Neural cell (in vitro differentiated cells): ENCODE results near the gene PKHD1. TPM values are rescaled to one million over a fixed set of nuclear protein-coding genes. Genes with fewer than 3 reads are reported as not detected.

Source experiments
- H2AFZ ChIP-seq: fragments of 200-600, 300-800 bp; sonication (generic), shearing (Covaris generic); 2 replicates; pipeline ENCODE4 v1.6.0; 2014; ENCODE audit warnings: low read depth, mild to moderate bottlenecking, antibody characterized with exemption, low read length, moderate library complexity
- H3F3A ChIP-seq: fragments of 200-600 bp; shearing (Covaris generic); 2 replicates; pipeline ENCODE4 v1.6.1; 2016; ENCODE audit warnings: mild to moderate bottlenecking, moderate library complexity, mixed read lengths, antibody characterized with exemption, low read length; ENCODE audit not compliant: insufficient read depth, poor library complexity, severe bottlenecking
- H3K27ac ChIP-seq: fragments of 200-600, 300-800 bp; sonication (generic), shearing (Covaris generic); 2 replicates; pipeline ENCODE4 v1.5.1; 2014; ENCODE audit warnings: mild to moderate bottlenecking, low read length, moderate library complexity
- H3K27me3 ChIP-seq: fragments of 300-800, 200-600 bp; sonication (generic), shearing (Covaris generic); 2 replicates; pipeline ENCODE4 v1.6.0; 2014; ENCODE audit warnings: mild to moderate bottlenecking, low read depth, low read length, moderate library complexity; ENCODE audit not compliant: insufficient read depth
- H3K36me3 ChIP-seq: fragments of 300-800, 200-600 bp; sonication (generic), shearing (Covaris generic); 2 replicates; pipeline ENCODE4 v1.5.1; 2014; ENCODE audit warnings: mild to moderate bottlenecking, antibody characterized with exemption, low read length, moderate library complexity; ENCODE audit not compliant: insufficient read depth
- H3K4me2 ChIP-seq: fragments of 300-800, 200-600 bp; sonication (generic), shearing (Covaris generic); 2 replicates; pipeline ENCODE4 v1.6.0; 2014; ENCODE audit warnings: mild to moderate bottlenecking, low read length
- H3K4me3 ChIP-seq: fragments of 300-800, 200-600 bp; sonication (generic), shearing (Covaris generic); 2 replicates; pipeline ENCODE4 v1.5.1; 2014; ENCODE audit warnings: mild to moderate bottlenecking, low read length, moderate library complexity
- H3K79me2 ChIP-seq: fragments of 200-600 bp; shearing (Covaris generic); replicated peaks from 2 replicates; pipeline ENCODE4 v1.6.0; 2014; ENCODE audit warnings: mild to moderate bottlenecking, low read length, moderate library complexity; ENCODE audit not compliant: insufficient read depth
- H3K9ac ChIP-seq: fragments of 300-800, 200-600 bp; sonication (generic), shearing (Covaris generic); 2 replicates; pipeline ENCODE4 v1.6.1; 2016; ENCODE audit warnings: mild to moderate bottlenecking, low read length, mixed read lengths
- H3K9me2 ChIP-seq: fragments of 200-600 bp; shearing (Covaris generic); 2 replicates; pipeline ENCODE4 v1.6.1; 2016; ENCODE audit warnings: mild to moderate bottlenecking, low read length, mixed read lengths; ENCODE audit not compliant: insufficient read depth
- H3K9me3 ChIP-seq: fragments of 200-600, 300-800 bp; sonication (generic), shearing (Covaris generic); 2 replicates; pipeline ENCODE4 v1.6.1; 2016; ENCODE audit warnings: mild to moderate bottlenecking, mixed run types, low read length, moderate library complexity, mixed read lengths
- H4K20me1 ChIP-seq: fragments of 200-600 bp; shearing (Covaris generic); 2 replicates; pipeline ENCODE4 v1.6.1; 2016; ENCODE audit warnings: mild to moderate bottlenecking, mixed run types; ENCODE audit not compliant: insufficient read depth
- CTCF ChIP-seq: fragments of 450-650 bp; IDR thresholded peaks from 2 replicates; pipeline ENCODE4 v1.5.1; 2014; ENCODE audit warnings: antibody characterized with exemption, mild to moderate bottlenecking, moderate library complexity; ENCODE audit not compliant: poor library complexity, severe bottlenecking
- EP300 ChIP-seq: fragments of 450-650 bp; conservative IDR thresholded peaks from 2 replicates; pipeline ENCODE4 v1.6.1; 2014; ENCODE audit warnings: antibody characterized with exemption, mild to moderate bottlenecking, moderate library complexity; ENCODE audit not compliant: poor library complexity, severe bottlenecking
- EZH2 ChIP-seq: fragments of 200-600, 300-800 bp; shearing (Covaris generic), sonication (generic); IDR thresholded peaks from 2 replicates; pipeline ENCODE4 v1.6.1; 2014; ENCODE audit warnings: antibody characterized with exemption, low read length, borderline replicate concordance, mild to moderate bottlenecking; ENCODE audit not compliant: insufficient read depth, poor library complexity, severe bottlenecking
- MXI1 ChIP-seq: fragments of 450-650 bp; conservative IDR thresholded peaks from 2 replicates; pipeline ENCODE4 v1.6.1; 2014; ENCODE audit warnings: antibody characterized with exemption, mild to moderate bottlenecking; ENCODE audit not compliant: poor library complexity, severe bottlenecking
- POLR2AphosphoS5 ChIP-seq: IDR thresholded peaks from 2 replicates; pipeline ENCODE4 v1.6.1; 2012
- RAD21 ChIP-seq: fragments of 450-650 bp; conservative IDR thresholded peaks from 2 replicates; pipeline ENCODE4 v1.6.1; 2014; ENCODE audit warnings: antibody characterized with exemption, mild to moderate bottlenecking, moderate library complexity
- REST ChIP-seq: IDR thresholded peaks from 2 replicates; pipeline ENCODE4 v1.6.1; 2012; ENCODE audit warnings: borderline replicate concordance
- SMC3 ChIP-seq: fragments of 450-650 bp; conservative IDR thresholded peaks from 2 replicates; pipeline ENCODE4 v1.6.1; 2014; ENCODE audit warnings: antibody characterized with exemption, mild to moderate bottlenecking, moderate library complexity; ENCODE audit not compliant: poor library complexity
- TAF1 ChIP-seq: IDR thresholded peaks from 2 replicates; pipeline ENCODE4 v1.6.1; 2012; ENCODE audit warnings: low read depth
- polyA plus RNA-seq: library from polyadenylated mRNA; depleted of rRNA; stranded (reverse); fragments of >200 nt; gene quantifications from 2 replicates; pipeline ENCODE4 v1.2.3, GENCODE V29; 2014

Gene PKHD1
- polyA plus RNA-seq, 1 donor from 2014 or later = not detected

GRCh38 chr6:51775942-51776860, 311.2 kb downstream of the PKHD1 start:
- H3K27me3 ChIP-seq = no peaks in the 10 kb centered on the region
- H3K79me2 ChIP-seq = no peaks in the 10 kb centered on the region
- no peak overlapping the region for H3K4me3 ChIP-seq
- no peaks in the 10 kb centered on the region for H3K9me2 ChIP-seq
- no peaks in the 10 kb centered on the region for H4K20me1 ChIP-seq
- H3K4me2 ChIP-seq = no peak overlapping the region
- H3K36me3 ChIP-seq = no peaks in the 10 kb centered on the region
- no peaks in the 10 kb centered on the region for H3F3A ChIP-seq
- no peaks in the 10 kb centered on the region for H3K9me3 ChIP-seq
- H2AFZ ChIP-seq = no peak overlapping the region
- no peak overlapping the region for H3K27ac ChIP-seq
- TF ChIP-seq TAF1 = no peak
- TF ChIP-seq RAD21 = no peak
- no peak for TF ChIP-seq MXI1
- no peak for TF ChIP-seq POLR2AphosphoS5
- TF ChIP-seq REST = no peak
- TF ChIP-seq EZH2 = no peak
- TF ChIP-seq EP300 = no peak
- TF ChIP-seq CTCF = no peak
- TF ChIP-seq SMC3 = no peak
- H3K9ac ChIP-seq = no peak overlapping the region

GRCh38 chr6:51768087-51768486, 319.3 kb downstream of the PKHD1 start:
- Histone ChIP-seq H3K27me3 (no peaks in the 10 kb centered on the region), H4K20me1 (no peaks in the 10 kb centered on the region), H3K4me3 (no peak overlapping the region), H3K4me2 (no peak overlapping the region), H3K9me2 (no peaks in the 10 kb centered on the region), H3K27ac (no peak overlapping the region), H3K9me3 (no peaks in the 10 kb centered on the region), H3K36me3 (no peaks in the 10 kb centered on the region), H3F3A (no peaks in the 10 kb centered on the region), H3K79me2 (no peaks in the 10 kb centered on the region), H3K9ac (no peak overlapping the region), H2AFZ (no peak overlapping the region)
- TF ChIP-seq SMC3 (no peak), REST (no peak), POLR2AphosphoS5 (no peak), EP300 (no peak), TAF1 (no peak), CTCF (no peak), MXI1 (no peak), RAD21 (no peak), EZH2 (no peak)
